Measurements from ENCODE around the gene SOX15.

Gene SOX15

GRCh38 chr17:7544911-7545310 is 45.0 kb downstream of the SOX15 start:
- no peak for TF ChIP-seq EZH2 (optimal IDR thresholded peaks at IDR 0.05; ENCODE audit: low read depth, low read length)
- no peak for TF ChIP-seq EZH2phosphoT487 (IDR thresholded peaks at IDR 0.05; ENCODE audit: low read length)
- TF ChIP-seq CTCF (IDR thresholded peaks at IDR 0.05; ENCODE audit: low read length): no peak
- DNase-seq: no peak
- no peaks in the 10 kb centered on the region for H3K4me1 ChIP-seq (ENCODE audit: low read length)
- no peaks in the 10 kb centered on the region for H3F3A ChIP-seq (ENCODE audit: insufficient read depth, low read length)
- no peak overlapping the region for H2AFZ ChIP-seq (ENCODE audit: low read length)
- H3K9me3 ChIP-seq (replicated peaks; ENCODE audit: insufficient read depth, low read length): no peaks in the 10 kb centered on the region
- no peaks in the 10 kb centered on the region for H3K36me3 ChIP-seq (replicated peaks; ENCODE audit: insufficient read depth, low read length)
- H4K20me1 ChIP-seq (ENCODE audit: insufficient read depth, low read length): no peaks in the 10 kb centered on the region
- no peaks in the 10 kb centered on the region for H3K79me2 ChIP-seq (ENCODE audit: low read length)
- H3K9me2 ChIP-seq (replicated peaks; ENCODE audit: insufficient read depth, low read length): no peaks in the 10 kb centered on the region
- no peak overlapping the region for H3K27ac ChIP-seq (ENCODE audit: low read length)
- H3K4me2 ChIP-seq (ENCODE audit: low read depth, low read length): no peak overlapping the region
- peaks cover 7% of the 10 kb centered on the region for H3K27me3 ChIP-seq (replicated peaks; ENCODE audit: insufficient read depth, low read length)
- H3K9ac ChIP-seq (ENCODE audit: low read length): no peak overlapping the region
- no peak overlapping the region for H3K4me3 ChIP-seq (ENCODE audit: low read length)

GRCh38 chr17:7541074-7541621 is 48.7 kb downstream of the SOX15 start:
- TF ChIP-seq EZH2phosphoT487 (IDR thresholded peaks at IDR 0.05; ENCODE audit: low read length): no peak
- TF ChIP-seq EZH2 (optimal IDR thresholded peaks at IDR 0.05; ENCODE audit: low read depth, low read length): no peak
- TF ChIP-seq CTCF (IDR thresholded peaks at IDR 0.05; ENCODE audit: low read length): no peak

GRCh38 chr17:7538891-7539545 is 50.9 kb downstream of the SOX15 start:
- Histone ChIP-seq H3K36me3 (replicated peaks; ENCODE audit: insufficient read depth, low read length) (no peaks in the 10 kb centered on the region), H3K79me2 (ENCODE audit: low read length) (no peaks in the 10 kb centered on the region), H3K4me2 (ENCODE audit: low read depth, low read length) (no peak overlapping the region), H3K27ac (ENCODE audit: low read length) (no peak overlapping the region), H4K20me1 (ENCODE audit: insufficient read depth, low read length) (no peaks in the 10 kb centered on the region), H3K9me2 (replicated peaks; ENCODE audit: insufficient read depth, low read length) (no peaks in the 10 kb centered on the region), H3K9ac (ENCODE audit: low read length) (no peak overlapping the region), H3K9me3 (replicated peaks; ENCODE audit: insufficient read depth, low read length) (no peaks in the 10 kb centered on the region), H3K27me3 (replicated peaks; ENCODE audit: insufficient read depth, low read length) (peaks cover 11% of the 10 kb centered on the region; the same call in 1 of the 2 replicates), H3F3A (ENCODE audit: insufficient read depth, low read length) (no peaks in the 10 kb centered on the region), H2AFZ (ENCODE audit: low read length) (no peak overlapping the region), H3K4me1 (ENCODE audit: low read length) (no peaks in the 10 kb centered on the region), H3K4me3 (ENCODE audit: low read length) (no peak overlapping the region)
- DNase-seq: no peak
- TF ChIP-seq EZH2 (optimal IDR thresholded peaks at IDR 0.05; ENCODE audit: low read depth, low read length): no peak
- no peak for TF ChIP-seq CTCF (IDR thresholded peaks at IDR 0.05; ENCODE audit: low read length)
- TF ChIP-seq EZH2phosphoT487 (IDR thresholded peaks at IDR 0.05; ENCODE audit: low read length): no peak

More at GRCh38 chr17:7541074-7541621, 48.7 kb downstream of the SOX15 start:
- Histone ChIP-seq H3K9ac (ENCODE audit: low read length) (no peak overlapping the region), H3K79me2 (ENCODE audit: low read length) (no peaks in the 10 kb centered on the region), H3K36me3 (replicated peaks; ENCODE audit: insufficient read depth, low read length) (no peaks in the 10 kb centered on the region), H3K9me2 (replicated peaks; ENCODE audit: insufficient read depth, low read length) (no peaks in the 10 kb centered on the region), H3K27ac (ENCODE audit: low read length) (no peak overlapping the region), H4K20me1 (ENCODE audit: insufficient read depth, low read length) (no peaks in the 10 kb centered on the region), H3K27me3 (replicated peaks; ENCODE audit: insufficient read depth, low read length) (peaks cover 11% of the 10 kb centered on the region; the same call in 1 of the 2 replicates), H2AFZ (ENCODE audit: low read length) (no peak overlapping the region), H3K9me3 (replicated peaks; ENCODE audit: insufficient read depth, low read length) (no peaks in the 10 kb centered on the region), H3K4me3 (ENCODE audit: low read length) (no peak overlapping the region), H3K4me2 (ENCODE audit: low read depth, low read length) (no peak overlapping the region), H3K4me1 (ENCODE audit: low read length) (no peaks in the 10 kb centered on the region), H3F3A (ENCODE audit: insufficient read depth, low read length) (no peaks in the 10 kb centered on the region)
- no peak for DNase-seq
